NCI-H1092 treated with DMSO at 0.1 percent for 48 hours (cell line): ENCODE results near the gene MARCHF10.

ENCODE experiments used
- DNase-seq: peaks from one replicate; lab custom pipeline; 2025; lab: John Stamatoyannopoulos, UW

Gene MARCHF10

DNA sequence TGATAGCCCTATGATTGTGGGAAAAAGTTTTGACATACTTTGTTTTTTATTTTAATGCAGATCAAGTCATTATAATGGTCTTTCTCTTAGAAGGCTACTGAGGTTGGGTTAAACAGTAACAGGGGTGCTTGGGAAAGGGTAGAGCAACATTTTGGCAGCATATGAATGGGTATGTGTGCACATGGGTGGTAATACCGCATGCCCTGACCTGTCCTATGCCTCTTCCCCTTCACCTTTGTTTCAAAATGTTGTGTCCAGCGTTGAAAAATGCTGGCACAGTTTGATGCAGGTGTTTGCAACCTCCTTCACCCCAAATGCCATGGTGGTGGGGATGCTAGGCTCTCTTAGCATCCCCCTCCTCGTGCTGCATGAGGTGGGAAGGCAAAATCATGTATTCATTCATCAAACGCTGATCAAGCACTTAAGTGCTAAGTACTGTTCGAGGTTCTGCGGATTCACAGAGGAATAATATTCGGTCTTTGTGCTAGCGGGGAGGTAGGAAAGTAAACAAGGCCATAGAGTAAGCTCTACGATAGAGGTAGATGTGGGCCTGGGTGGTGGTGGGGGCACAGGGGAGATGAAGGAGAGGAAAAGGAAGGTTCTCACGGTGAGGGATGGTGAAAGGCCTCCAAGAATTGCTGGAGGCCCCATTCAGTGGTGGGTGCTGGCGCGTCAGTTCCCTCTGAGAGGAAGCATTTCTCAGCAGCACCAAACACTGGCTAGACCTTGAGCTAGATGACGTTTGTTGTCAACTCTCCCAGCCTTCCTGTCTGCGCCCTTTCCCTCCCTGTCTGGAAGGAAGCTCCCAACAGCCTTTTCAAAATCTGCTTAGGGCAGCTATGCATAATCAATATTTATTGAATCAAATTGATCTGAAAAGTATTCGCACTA is 13.3 kb upstream of the MARCHF10 start:
- no peak for DNase-seq

DNA sequence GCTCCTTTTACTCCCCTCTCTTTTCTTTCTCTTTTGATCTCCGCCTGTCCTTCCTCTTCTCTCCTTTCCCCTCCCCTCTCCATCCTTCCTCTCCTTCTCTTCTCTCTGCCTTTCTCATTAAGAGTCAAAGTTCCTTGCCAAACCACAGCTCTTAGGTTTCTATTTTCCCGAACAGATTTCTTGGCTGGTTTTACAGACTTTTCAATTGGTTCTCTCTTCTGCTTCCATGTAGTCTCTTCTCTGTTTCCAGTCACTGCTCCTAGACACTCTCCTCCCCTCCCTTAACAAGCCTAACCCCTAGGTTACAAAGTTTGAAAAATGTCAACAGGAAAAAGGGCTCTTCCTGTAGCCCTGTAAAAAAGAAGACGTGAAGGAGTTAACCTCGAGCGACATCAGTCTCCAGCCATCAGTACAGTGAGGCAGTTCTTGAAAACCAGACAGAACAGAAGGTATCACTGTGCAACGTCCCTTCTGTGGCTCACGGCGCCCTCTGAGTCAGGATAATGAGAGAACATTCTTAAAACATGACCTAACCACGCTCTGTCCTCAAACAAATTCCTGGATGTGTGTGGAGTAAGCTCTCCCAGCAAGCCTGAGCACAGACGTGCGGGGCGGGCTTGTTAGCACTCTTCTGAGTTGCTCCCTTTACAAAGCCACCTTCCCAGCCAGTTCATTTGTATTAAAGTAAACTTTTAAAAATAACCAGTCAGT is 11.6 kb upstream of the MARCHF10 start:
- no peak for DNase-seq

- DNase-seq: no peak
These were observed 10.4 kb upstream of the MARCHF10 start for GRCh38 chr17:62818526-62818925.

- DNase-seq: no peak
These were observed 8.2 kb upstream of the MARCHF10 start for GRCh38 chr17:62816282-62816839.

DNA sequence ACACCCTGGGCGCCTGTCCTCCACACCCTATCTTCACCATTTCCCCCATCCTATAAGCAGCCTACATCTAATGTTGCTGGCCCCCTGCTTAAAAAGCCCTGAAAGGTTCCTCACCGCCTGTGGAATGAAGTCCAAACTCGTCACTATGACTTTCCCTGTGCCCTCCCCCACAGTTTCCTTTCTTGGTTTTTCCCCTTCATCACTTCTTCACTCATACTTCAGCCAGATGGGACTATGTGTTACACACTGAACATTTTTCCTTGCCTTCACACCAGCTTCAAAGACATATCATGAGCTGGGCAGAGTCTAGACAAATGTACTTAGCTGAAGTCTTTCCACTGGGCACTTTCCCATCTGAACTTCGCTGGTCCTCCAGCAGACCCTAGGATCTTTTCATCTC is 1.5 kb upstream of the MARCHF10 start:
- DNase-seq: no peak

- DNase-seq: no peak
These were observed 459 bp upstream of the MARCHF10 start for GRCh38 chr17:62808576-62808970.

DNA sequence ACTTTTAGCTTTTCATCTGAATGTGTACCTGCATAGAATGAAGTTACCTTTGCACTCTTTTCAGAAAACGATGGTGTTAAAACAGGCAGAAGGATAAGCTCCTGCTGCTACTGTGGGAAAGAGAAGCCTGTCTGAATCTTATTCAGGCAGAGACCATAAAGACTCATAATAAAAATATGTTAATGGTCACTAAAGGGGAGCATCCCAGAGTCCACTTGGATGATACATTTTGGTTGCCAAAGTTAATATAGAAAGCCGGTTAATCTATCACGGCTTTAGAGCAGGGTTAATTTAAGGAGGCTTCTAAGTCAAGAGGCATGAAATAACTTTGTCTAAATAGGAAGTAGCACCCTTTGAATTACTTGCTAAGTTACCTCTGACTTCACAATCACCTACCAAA is 2.9 kb downstream of the MARCHF10 start:
- DNase-seq: no peak

GRCh38 chr17:62804822-62805221 is 3.3 kb downstream of the MARCHF10 start:
- DNase-seq: no peak

DNA sequence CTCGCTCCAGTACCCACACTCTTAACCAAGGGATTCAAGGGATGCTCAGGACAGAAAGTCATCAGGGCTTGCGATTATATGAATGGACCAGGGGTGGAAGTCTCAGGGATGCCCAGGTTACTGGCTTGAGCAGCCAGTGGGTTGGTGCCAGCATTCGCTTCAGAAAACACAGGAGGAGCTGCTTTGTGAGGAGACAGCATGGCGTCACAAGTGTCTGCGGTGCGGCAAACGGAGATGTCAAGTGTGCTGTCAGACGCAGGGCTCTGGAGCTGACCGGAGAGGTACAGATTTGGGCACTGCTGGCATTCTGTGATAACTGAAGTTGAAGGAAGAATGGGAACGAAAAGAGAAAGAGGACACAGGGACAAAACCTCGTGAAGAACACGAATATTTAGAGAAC is 4.1 kb downstream of the MARCHF10 start:
- DNase-seq: no peak

DNA sequence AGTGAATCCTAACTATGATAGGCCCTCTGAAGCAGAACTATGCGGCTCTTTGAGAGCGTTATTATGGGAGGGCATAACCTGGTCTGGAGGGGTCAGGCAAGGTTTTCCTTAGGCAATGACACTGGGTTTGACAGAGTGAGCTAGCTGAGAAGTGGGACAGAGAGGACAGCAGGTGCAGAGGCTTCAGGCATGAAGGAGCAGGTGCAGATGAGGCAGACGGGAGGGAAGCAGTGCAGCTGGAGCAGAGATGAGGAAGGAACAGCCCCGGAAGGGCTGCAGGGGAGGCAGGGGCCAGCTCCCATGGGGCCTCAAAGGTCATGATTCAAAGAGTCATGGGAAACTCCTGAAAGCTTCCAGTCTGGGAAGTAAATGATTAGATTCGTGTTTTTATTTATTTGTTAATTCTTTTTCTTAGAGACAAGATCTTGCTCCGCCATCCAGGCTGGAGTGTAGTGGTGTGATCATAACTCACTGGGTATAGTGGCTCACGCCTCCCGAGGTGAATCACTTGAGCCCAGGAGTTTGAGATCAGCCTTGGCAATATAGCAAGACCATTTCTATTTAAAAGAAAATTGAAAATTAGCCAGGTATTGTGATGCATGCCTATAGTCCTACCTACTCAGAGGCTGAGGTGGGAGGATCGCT is 5.4 kb downstream of the MARCHF10 start:
- DNase-seq: peak; percentile 35

- no peak for DNase-seq
These were observed 6.5 kb downstream of the MARCHF10 start for GRCh38 chr17:62801553-62802114.

- no peak for DNase-seq
These were observed 7.5 kb downstream of the MARCHF10 start for GRCh38 chr17:62800585-62800984.

- DNase-seq: no peak
These were observed 10.2 kb downstream of the MARCHF10 start for GRCh38 chr17:62797959-62798358.

DNA sequence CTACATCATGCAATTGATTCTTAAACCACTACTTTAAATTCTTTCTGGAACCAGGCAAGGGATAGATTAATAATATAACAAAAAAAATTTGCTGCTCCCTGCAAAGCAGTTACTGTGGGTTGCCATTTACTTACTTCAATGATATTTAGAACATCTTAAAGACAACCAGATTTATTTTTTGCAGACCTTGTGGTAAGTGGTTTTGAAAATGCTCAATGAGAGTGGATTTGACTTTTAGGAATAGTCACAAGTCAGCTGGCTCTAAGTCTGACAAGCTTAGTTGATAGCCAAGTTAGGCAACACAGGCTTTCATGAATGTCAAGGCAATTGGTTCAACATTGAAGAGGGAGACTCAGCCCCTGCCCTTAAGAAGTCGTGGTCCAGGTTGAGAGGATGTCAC is 11.8 kb downstream of the MARCHF10 start:
- DNase-seq: no peak

DNA sequence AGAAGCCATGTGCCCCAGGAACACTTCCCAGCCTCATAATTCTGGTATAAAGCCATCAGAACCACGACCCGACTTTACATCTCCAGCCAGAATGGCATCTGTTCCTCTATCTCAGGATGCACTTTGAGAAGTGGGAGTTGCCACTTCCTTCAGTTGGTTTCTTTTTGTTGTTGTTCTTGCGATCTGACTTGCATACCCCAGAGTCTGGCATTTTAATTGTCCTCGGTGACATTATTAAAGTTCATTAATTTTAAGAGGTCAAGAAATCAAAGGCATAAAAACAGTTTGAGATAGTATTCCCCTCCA is 13.5 kb downstream of the MARCHF10 start:
- no peak for DNase-seq

- DNase-seq: no peak
These were observed 14.0 kb downstream of the MARCHF10 start for GRCh38 chr17:62793919-62794665.

- no peak for DNase-seq
These were observed 15.7 kb downstream of the MARCHF10 start for GRCh38 chr17:62792447-62792800.

DNA sequence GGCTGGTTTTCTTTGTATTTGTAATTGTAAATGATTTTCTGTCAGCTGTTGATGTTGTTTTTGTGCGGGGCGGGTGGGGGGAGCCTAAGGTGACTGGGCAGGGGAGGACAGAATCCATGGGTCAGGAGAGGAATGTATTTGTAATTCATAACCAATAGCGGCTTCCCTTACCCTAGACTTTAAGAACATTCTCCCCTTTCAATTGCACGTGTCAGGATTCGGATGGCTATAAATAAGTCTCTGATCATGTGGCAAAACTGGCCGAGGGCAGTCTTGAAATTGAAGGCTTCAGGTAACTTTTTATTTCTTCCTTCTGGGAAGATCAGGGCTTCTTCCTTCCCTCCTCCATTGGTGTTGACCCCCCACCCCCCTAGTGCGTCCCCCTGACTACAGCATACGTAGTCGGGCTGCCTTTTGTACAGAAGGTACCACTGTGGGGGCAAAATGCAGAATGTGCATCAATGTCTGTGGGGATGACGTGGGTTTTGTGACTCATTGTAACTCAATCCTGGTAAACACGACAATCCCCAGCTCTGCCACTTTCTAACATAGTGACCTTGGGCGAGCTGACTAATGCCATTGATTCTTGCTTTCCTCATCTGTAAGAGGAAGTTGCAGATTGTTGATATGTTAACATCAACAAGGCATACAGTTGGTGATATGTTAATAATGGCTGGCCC is 16.2 kb downstream of the MARCHF10 start:
- DNase-seq: no peak

DNA sequence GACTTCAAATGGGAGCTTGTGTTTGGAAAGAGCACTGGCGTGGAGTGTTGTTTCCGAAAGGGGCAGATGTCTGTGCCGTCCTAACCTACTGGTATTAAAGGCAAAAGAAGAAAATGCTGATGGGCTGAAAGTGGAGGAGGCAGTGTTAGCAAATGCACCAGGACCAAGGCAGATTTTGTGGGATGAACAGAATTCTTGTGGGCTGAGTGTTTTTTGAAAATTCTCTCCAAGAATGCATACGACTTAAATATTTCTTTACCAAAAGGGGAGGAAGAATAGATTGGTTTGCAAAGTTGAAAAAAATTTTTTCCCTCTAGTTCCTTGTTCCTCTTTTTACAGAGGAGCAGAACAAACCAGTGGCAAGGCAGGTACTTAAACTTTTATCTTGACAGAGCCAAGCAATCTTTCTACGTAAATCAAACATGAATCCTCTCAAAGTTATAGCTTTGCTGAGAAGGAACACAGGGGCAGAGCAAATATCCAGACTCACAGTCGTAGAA is 16.8 kb downstream of the MARCHF10 start:
- no peak for DNase-seq

DNA sequence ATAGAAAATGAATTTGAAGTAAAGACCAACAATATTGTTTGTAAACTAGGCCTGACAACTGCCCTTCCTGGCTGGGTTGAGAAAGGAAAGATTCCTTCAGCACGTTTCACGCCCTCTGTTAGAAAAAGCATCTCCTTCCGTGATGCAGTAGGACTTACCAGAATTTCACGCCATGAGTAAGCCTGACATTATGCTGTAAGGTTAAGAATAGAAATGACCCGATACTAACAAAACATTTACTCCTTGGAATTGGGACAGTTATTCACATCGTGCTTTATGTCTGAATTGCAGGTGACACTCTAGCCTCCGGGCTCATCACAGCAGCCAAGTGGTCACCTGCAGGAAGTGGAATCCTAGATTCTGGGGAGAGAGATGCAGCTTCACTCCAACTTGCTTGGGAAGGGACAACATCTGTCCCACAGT is 17.5 kb downstream of the MARCHF10 start:
- no peak for DNase-seq

DNA sequence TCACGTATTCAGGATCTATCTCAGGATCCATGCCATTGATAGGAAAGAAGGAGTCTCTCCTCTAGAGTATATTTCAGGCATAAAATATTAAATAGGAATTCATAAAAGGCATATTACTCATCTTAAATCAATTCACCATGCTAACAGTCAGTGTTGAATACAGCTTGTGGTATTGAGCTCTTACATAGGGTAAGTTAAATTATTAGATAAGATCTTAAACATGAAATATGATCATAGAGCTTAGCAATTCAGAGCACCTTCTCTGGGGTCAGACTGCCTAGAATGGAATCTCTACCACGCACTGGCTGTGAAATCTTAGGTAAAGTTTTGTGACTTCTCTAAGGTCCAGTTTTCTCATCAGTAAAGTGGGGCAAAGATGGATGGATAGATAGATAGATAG is 20.7 kb downstream of the MARCHF10 start:
- DNase-seq: no peak
